ENCODE data around the gene CAPZA2. TPM values are rescaled to one million over a fixed set of nuclear protein-coding genes. Genes with fewer than 3 reads are reported as not detected.

The CAPZA2 gene
- total RNA-seq, 1 donor from 2014 or later = 111 TPM

GRCh38 chr7:116952635-116953371, 90.4 kb downstream of the CAPZA2 start:
- no peak for TF ChIP-seq CTCF (conservative IDR thresholded peaks at IDR 0.05; ENCODE audit: low read depth, low read length)
- no peak for DNase-seq (ENCODE audit: low read depth)
- H3K4me3 ChIP-seq (ENCODE audit: low read depth, low read length) = peak overlapping the region; percentile 84

- peak within 1 kb of the TSS; percentile 84 for H3K4me3 ChIP-seq (ENCODE audit: low read depth, low read length)
- no peak for TF ChIP-seq CTCF (conservative IDR thresholded peaks at IDR 0.05; ENCODE audit: low read depth, low read length)
Observed at GRCh38 chr7:116953372-116953905, 91.1 kb downstream of the CAPZA2 start, which contains the start of gene ST7. TSS of gene ST7 (plus strand) at chr7:116953501. CDS start at chr7:116953541, 40 bp downstream.

GRCh38 chr7:116953906-116954838, 91.8 kb downstream of the CAPZA2 start:
- peak overlapping the region; percentile 84 for H3K4me3 ChIP-seq (ENCODE audit: low read depth, low read length)
- TF ChIP-seq CTCF (conservative IDR thresholded peaks at IDR 0.05; ENCODE audit: low read depth, low read length) = no peak

More at GRCh38 chr7:116953372-116953905, 91.1 kb downstream of the CAPZA2 start, which contains the start of gene ST7:
- DNase-seq (ENCODE audit: low read depth) = no peak

GRCh38 chr7:116955340-116955739, 93.0 kb downstream of the CAPZA2 start:
- DNase-seq (ENCODE audit: low read depth) = no peak
- no peak for TF ChIP-seq CTCF (conservative IDR thresholded peaks at IDR 0.05; ENCODE audit: low read depth, low read length)
- H3K4me3 ChIP-seq (ENCODE audit: low read depth, low read length) = peak overlapping the region; percentile 84

More at GRCh38 chr7:116953906-116954838, 91.8 kb downstream of the CAPZA2 start:
- no peak for DNase-seq (ENCODE audit: low read depth)

GRCh38 chr7:116955801-116956476, 93.6 kb downstream of the CAPZA2 start:
- DNase-seq (ENCODE audit: low read depth) = no peak
- H3K4me3 ChIP-seq (ENCODE audit: low read depth, low read length) = no peak overlapping the region
- TF ChIP-seq CTCF (conservative IDR thresholded peaks at IDR 0.05; ENCODE audit: low read depth, low read length) = no peak

- no peak for TF ChIP-seq CTCF (conservative IDR thresholded peaks at IDR 0.05; ENCODE audit: low read depth, low read length)
- DNase-seq (ENCODE audit: low read depth) = no peak
Observed at GRCh38 chr7:116956477-116956804, 94.1 kb downstream of the CAPZA2 start.

More at GRCh38 chr7:116956477-116956804, 94.1 kb downstream of the CAPZA2 start:
- no peak overlapping the region for H3K4me3 ChIP-seq (ENCODE audit: low read depth, low read length)

Measured in epithelial cell of proximal tubule (primary cell).